Spinal cord (tissue), 10 donors: Measurements from ENCODE around the gene CLDN25. TPM values are rescaled to one million over a fixed set of nuclear protein-coding genes. Genes with fewer than 3 reads are reported as not detected.

Experiments used
- DNase-seq, 6 donors: peaks; one replicate each; pipeline versions ENCODE4 v3.0.0 to v3.0.0-alpha.2; 2013 to 2015; ENCODE audit warnings: low spot score in 6 of 6, low read depth in 4 of 6
- H3K27ac ChIP-seq: one replicate; pipeline ENCODE4 v1.5.1; 2013; ENCODE audit warnings: low read depth, low read length, control low read depth
- H3K27me3 ChIP-seq: one replicate; pipeline ENCODE4 v1.6.1; 2013; ENCODE audit warnings: low read length; ENCODE audit not compliant: control insufficient read depth, insufficient read depth
- H3K36me3 ChIP-seq: one replicate; pipeline ENCODE4 v1.6.1; 2013; ENCODE audit warnings: low read length; ENCODE audit not compliant: control insufficient read depth, insufficient read depth
- H3K4me1 ChIP-seq: one replicate; pipeline ENCODE4 v1.6.1; 2013; ENCODE audit warnings: low read length; ENCODE audit not compliant: control insufficient read depth, insufficient read depth
- H3K4me3 ChIP-seq: one replicate; pipeline ENCODE4 v1.5.1; 2013; ENCODE audit warnings: low read depth, low read length, control low read depth
- H3K9me3 ChIP-seq: one replicate; pipeline ENCODE4 v1.6.1; 2013; ENCODE audit warnings: low read length; ENCODE audit not compliant: control insufficient read depth, insufficient read depth
- WGBS: methylation state at CpG from one replicate; pipeline ENCODE4 v1.1.5; 2013; ENCODE audit warnings: missing lambda C conversion rate; ENCODE audit not compliant: insufficient coverage; 5-methylcytosine and 5-hydroxymethylcytosine counted together
- polyA plus RNA-seq, 2 donors: library from polyadenylated mRNA; unstranded; fragments of 120-200 nt; gene quantifications; one replicate each; pipeline ENCODE4 v1.2.1, GENCODE V29; 2013; ENCODE audit not compliant: insufficient read length in 2 of 2
- small RNA-seq: library from RNA; depleted of rRNA; stranded (forward); fragments of <200 nt; gene quantifications from one replicate; pipeline ENCODE3, GENCODE V24; 2014; ENCODE audit warnings: low replicate concordance
- total RNA-seq, 2 donors: library from RNA; depleted of rRNA in 1 of 2; stranded (reverse); fragments of 120-200 nt in 1 of 2; fragments of >200 nt in 1 of 2; gene quantifications; one replicate each; pipeline versions ENCODE4 v1.2.3 to v1.2.4, GENCODE V29; 2013 to 2014
- donor health status: healthy.

CLDN25 gene
- total and polyA plus RNA-seq, 4 donors: not detected

DNA sequence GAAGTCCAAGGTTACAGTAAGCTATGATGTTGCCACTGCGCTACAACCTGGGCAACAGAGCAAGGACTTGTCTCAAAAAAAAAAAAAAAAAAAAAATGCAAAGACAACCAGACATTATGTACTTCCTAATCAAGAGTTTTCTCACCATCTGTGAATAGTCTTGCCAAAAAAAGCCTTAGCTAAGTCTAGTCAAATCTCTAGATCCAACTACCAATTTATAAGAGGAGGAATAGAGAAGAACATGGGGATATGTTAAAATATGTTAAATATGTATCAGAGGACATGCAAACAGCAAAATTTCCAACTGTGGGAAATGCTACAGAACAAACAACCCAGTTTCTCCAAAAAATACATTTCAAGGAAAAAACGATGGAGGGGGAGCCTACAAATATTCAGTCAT lies 50.2 kb downstream of the CLDN25 start:
- H3K36me3 ChIP-seq: peaks cover 9% of the 10 kb centered on the region
- peak in 1 of 6 donors; percentile 62 for DNase-seq
- no peaks in the 10 kb centered on the region for H3K9me3 ChIP-seq
- no peaks in the 10 kb centered on the region for H3K4me1 ChIP-seq
- H3K27me3 ChIP-seq: no peaks in the 10 kb centered on the region
- H3K27ac ChIP-seq: no peak overlapping the region
- WGBS: no CpG with 5 or more reads among the region's 2 CpGs
- H3K4me3 ChIP-seq: no peak overlapping the region

Small RNA genes lying within 50 kb of the gene (small RNA-seq; reads per million reads assigned to genes)
- gene LRRC37A13P (not detected), gene RPS29P19 (not detected)

Other genes starting within 250 kb of the CLDN25 start
- 10 to 100 TPM in 1 of 2 donors, 1 to 10 TPM in 1; 9.5 to 18.8 TPM for gene TMPRSS5, start 73.5 kb upstream of the CLDN25 start, total RNA-seq
- 10 to 100 TPM; 11.0 to 22.7 TPM for gene TMPRSS5, start 73.5 kb upstream of the CLDN25 start, polyA plus RNA-seq
- gene ZW10, start 6.1 kb upstream of the CLDN25 start, total RNA-seq: 10 to 100 TPM; 20.6 to 21.0 TPM
- 10 to 100 TPM; 11.4 to 13.2 TPM for gene ZW10, start 6.1 kb upstream of the CLDN25 start, polyA plus RNA-seq
- gene USP28, start 95.8 kb downstream of the CLDN25 start, total RNA-seq: 10 to 100 TPM; 27.6 to 38.1 TPM
- 10 to 100 TPM; 21.9 to 29.8 TPM for gene USP28, start 95.8 kb downstream of the CLDN25 start, polyA plus RNA-seq
- gene HTR3B, start 125.0 kb downstream of the CLDN25 start, total RNA-seq: under 1 TPM in 1 of 2 donors, not detected in 1; 0.79 TPM
- under 1 TPM; 0.13 to 0.86 TPM for gene HTR3B, start 125.0 kb downstream of the CLDN25 start, polyA plus RNA-seq
- 10 to 100 TPM in 1 of 2 donors, under 1 TPM in 1; 0.28 to 23.0 TPM for gene HTR3A, start 195.3 kb downstream of the CLDN25 start, total RNA-seq
- under 1 TPM; 0.38 to 0.59 TPM for gene HTR3A, start 195.3 kb downstream of the CLDN25 start, polyA plus RNA-seq